DOHH2 (cell line): ENCODE measurements around the gene CHPF.

Source experiments
- CTCF ChIP-seq: fragments of 200-600 bp; sonication (generic); IDR thresholded peaks from one replicate; pipeline ENCODE4 v1.5.1; 2014; ENCODE audit warnings: antibody characterized with exemption, mild to moderate bottlenecking, low read depth, low read length; ENCODE audit not compliant: poor library complexity, severe bottlenecking
- EZH2phosphoT487 ChIP-seq: fragments of 200-600 bp; sonication (generic); IDR thresholded peaks from 2 replicates; pipeline ENCODE4 v1.6.1; 2017; ENCODE audit warnings: borderline replicate concordance, mild to moderate bottlenecking, antibody characterized with exemption, low read length, moderate library complexity, mixed read lengths

GRCh38 chr2:219545295-219545942 is 1.8 kb upstream of the CHPF start:
- TF ChIP-seq CTCF: no peak
- TF ChIP-seq EZH2phosphoT487: no peak
